ENCODE measurements around the gene NCAPG. TPM values are rescaled to one million over a fixed set of nuclear protein-coding genes. Genes with fewer than 3 reads are reported as not detected.

The NCAPG gene
- total and polyA plus RNA-seq, 2 of the 4 experiments (the other 2 are of a cell fraction): 10.9 to 26.7 TPM

DNA sequence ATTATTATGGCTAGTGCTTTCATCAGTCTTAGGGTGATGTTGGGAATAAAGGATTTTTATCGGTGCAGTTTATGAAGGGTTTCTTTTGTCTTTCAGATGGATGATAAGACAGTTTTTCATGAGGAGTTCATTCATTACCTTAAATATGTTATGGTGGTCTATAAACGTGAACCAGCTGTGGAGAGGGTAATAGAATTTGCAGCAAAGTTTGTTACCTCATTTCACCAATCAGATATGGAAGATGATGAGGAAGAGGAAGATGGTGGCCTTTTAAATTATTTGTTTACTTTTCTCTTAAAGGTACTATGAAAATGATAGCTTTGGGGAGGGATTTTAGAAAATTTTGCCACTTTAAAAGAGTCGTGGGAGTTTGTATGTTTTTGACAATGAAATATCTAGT lies 1.3 kb downstream of the NCAPG start:
- no peak overlapping the region for H3K27ac ChIP-seq (ENCODE audit: insufficient read depth, low read length)
- H3K9ac ChIP-seq (ENCODE audit: low read depth, low read length): no peak overlapping the region; the same call in 1 of the 2 replicates
- TF ChIP-seq, protein P1, sequence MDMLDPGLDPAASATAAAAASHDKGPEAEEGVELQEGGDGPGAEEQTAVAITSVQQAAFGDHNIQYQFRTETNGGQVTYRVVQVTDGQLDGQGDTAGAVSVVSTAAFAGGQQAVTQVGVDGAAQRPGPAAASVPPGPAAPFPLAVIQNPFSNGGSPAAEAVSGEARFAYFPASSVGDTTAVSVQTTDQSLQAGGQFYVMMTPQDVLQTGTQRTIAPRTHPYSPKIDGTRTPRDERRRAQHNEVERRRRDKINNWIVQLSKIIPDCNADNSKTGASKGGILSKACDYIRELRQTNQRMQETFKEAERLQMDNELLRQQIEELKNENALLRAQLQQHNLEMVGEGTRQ (IDR thresholded peaks at IDR 0.05; ENCODE audit: low read depth, low read length): no peak
- no peak for TF ChIP-seq NFE2L2 (IDR thresholded peaks at IDR 0.05; ENCODE audit: low read depth, low read length)
- TF ChIP-seq, protein P2, sequence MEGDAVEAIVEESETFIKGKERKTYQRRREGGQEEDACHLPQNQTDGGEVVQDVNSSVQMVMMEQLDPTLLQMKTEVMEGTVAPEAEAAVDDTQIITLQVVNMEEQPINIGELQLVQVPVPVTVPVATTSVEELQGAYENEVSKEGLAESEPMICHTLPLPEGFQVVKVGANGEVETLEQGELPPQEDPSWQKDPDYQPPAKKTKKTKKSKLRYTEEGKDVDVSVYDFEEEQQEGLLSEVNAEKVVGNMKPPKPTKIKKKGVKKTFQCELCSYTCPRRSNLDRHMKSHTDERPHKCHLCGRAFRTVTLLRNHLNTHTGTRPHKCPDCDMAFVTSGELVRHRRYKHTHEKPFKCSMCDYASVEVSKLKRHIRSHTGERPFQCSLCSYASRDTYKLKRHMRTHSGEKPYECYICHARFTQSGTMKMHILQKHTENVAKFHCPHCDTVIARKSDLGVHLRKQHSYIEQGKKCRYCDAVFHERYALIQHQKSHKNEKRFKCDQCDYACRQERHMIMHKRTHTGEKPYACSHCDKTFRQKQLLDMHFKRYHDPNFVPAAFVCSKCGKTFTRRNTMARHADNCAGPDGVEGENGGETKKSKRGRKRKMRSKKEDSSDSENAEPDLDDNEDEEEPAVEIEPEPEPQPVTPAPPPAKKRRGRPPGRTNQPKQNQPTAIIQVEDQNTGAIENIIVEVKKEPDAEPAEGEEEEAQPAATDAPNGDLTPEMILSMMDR (conservative IDR thresholded peaks at IDR 0.05; ENCODE audit: low read depth, low read length): no peak
- TF ChIP-seq MXI1 (IDR thresholded peaks at IDR 0.05; ENCODE audit: borderline replicate concordance, low read depth, low read length): no peak
- TF ChIP-seq BHLHE40 (IDR thresholded peaks at IDR 0.05; ENCODE audit: low read depth, low read length): no peak
- no peak for TF ChIP-seq POLR2A (IDR thresholded peaks at IDR 0.05; ENCODE audit: low read depth, low read length)
- no peak for TF ChIP-seq RAD21 (IDR thresholded peaks at IDR 0.05; ENCODE audit: low read length)
- no peak for TF ChIP-seq SMC3 (IDR thresholded peaks at IDR 0.05; ENCODE audit: low read depth, low read length)
- no peak for TF ChIP-seq RCOR1 (IDR thresholded peaks at IDR 0.05; ENCODE audit: insufficient replicate concordance, low read length)
- no peak for TF ChIP-seq CEBPB (IDR thresholded peaks at IDR 0.05; ENCODE audit: low read depth, low read length)
- TF ChIP-seq RFX5 (IDR thresholded peaks at IDR 0.05; ENCODE audit: low read depth, low read length): no peak
- TF ChIP-seq FOS (IDR thresholded peaks at IDR 0.05; ENCODE audit: low read depth, low read length): no peak
- POLR2A ChIA-PET (ENCODE audit: unreplicated experiment): no interaction called here
- H3K4ac ChIP-seq (ENCODE audit: low read depth, low read length): no peak overlapping the region
- peak overlapping the region; percentile 26; the same call in 1 of the 2 replicates for H3K23ac ChIP-seq (ENCODE audit: low read depth, low read length)
- H2AK5ac ChIP-seq (ENCODE audit: low read depth, low read length): no peak overlapping the region
- no peaks in the 10 kb centered on the region for H3K36me3 ChIP-seq (ENCODE audit: control insufficient read depth, insufficient read depth, low read length)
- no peak overlapping the region for H4K8ac ChIP-seq (ENCODE audit: low read depth in 2 of 2, low read length in 2 of 2)
- H3K9me1 ChIP-seq (ENCODE audit: insufficient read depth, low read length): no peaks in the 10 kb centered on the region
- peak overlapping the region; percentile 98 for H3K4me2 ChIP-seq (ENCODE audit: low read depth, low read length)
- no peak overlapping the region for H4K5ac ChIP-seq (ENCODE audit: low read depth, low read length)
- H3K18ac ChIP-seq (ENCODE audit: low read depth, low read length): no peak overlapping the region
- no peak overlapping the region for H2BK120ac ChIP-seq (ENCODE audit: low read depth, low read length)
- H3K9me3 ChIP-seq (ENCODE audit: control insufficient read depth, insufficient read depth, low read length): no peaks in the 10 kb centered on the region
- peaks cover 2 to 22% of the 10 kb centered on the region in 2 experiments for H3K79me1 ChIP-seq (ENCODE audit: low read depth in 1 of 2, low read length in 2 of 2)
- intact Hi-C loops (cut with micrococcal nuclease): loop anchor here (5.0 to 10.0 kb wide), 2 partner anchors 123 to 175 kb away; no protein-coding TSS in a partner anchor
- no peak overlapping the region for H2BK20ac ChIP-seq (ENCODE audit: low read depth, low read length)
- CTCF ChIA-PET: interaction anchor here (1.3 kb wide), 1 partner anchor 263 kb away, joined by 3 read pairs; no protein-coding TSS in a partner anchor
- no peak overlapping the region for H3K56ac ChIP-seq (ENCODE audit: extremely low read depth, insufficient read depth, low read length)
- no peak overlapping the region for H2BK15ac ChIP-seq (ENCODE audit: low read depth, low read length)
- H2AFZ ChIP-seq (replicated peaks; ENCODE audit: low read length, poor library complexity): no peak overlapping the region
- no peak for ATAC-seq (ENCODE audit: low read depth)
- H4K91ac ChIP-seq (ENCODE audit: insufficient read depth, low read depth, low read length): no peak overlapping the region
- in situ Hi-C loops (cut with MboI; ENCODE audit: low sequenced_read_pairs): loop anchor here (10.0 to 25.0 kb wide), 2 partner anchors 225 to 783 kb away; partner anchors contain the start of gene LAP3
- no peak overlapping the region for H3K14ac ChIP-seq (replicated peaks; ENCODE audit: low read depth, low read length)
- BruUV-seq (replicated peaks): no TSS peak
- H3K27me3 ChIP-seq (ENCODE audit: control insufficient read depth, insufficient read depth, low read length): no peaks in the 10 kb centered on the region
- no peak for DNase-seq
- peaks cover 23% of the 10 kb centered on the region; the same call in 1 of the 2 replicates for H4K20me1 ChIP-seq (ENCODE audit: insufficient read depth, low read length)
- peak overlapping the region; percentile 5 for H2BK5ac ChIP-seq (ENCODE audit: low read depth, low read length, poor library complexity, severe bottlenecking)
- dilution Hi-C loops (cut with HindIII; ENCODE audit: low sequenced_read_pairs, unreplicated experiment): no loop called here
- no peak overlapping the region for H2AK9ac ChIP-seq (replicated peaks; ENCODE audit: low read depth, low read length, poor library complexity)
- no CpG with 5 or more reads among the region's 3 CpGs for WGBS, 2 experiments (ENCODE audit: extremely low coverage in 2 of 2, insufficient read length in 1 of 2)
- H3K4me3 ChIP-seq (ENCODE audit: insufficient read depth, low read depth, low read length): peak overlapping the region; percentile 25; the same call in 1 of the 2 replicates
- H3K4me1 ChIP-seq (ENCODE audit: control insufficient read depth, insufficient read depth, low read length): peaks cover 2% of the 10 kb centered on the region; the same call in 1 of the 2 replicates
